Parathyroid adenoma (tissue), 2 donors: ENCODE data around the gene LYZL1.
A peak's percentile ranks its signal among the peaks of the same experiment; 100 is the strongest.
"Not testable (repeated sequence)": the region's sequence is repeated elsewhere in the genome, so short reads cannot be mapped to it uniquely, and the experiment has no call there.

Source experiments
- H2AFZ ChIP-seq: fragments of 300-600 bp; sonication (generic); one replicate; pipeline ENCODE4 v1.7.0; 2017; ENCODE audit warnings: antibody characterized with exemption, mild to moderate bottlenecking
- H3K27ac ChIP-seq: fragments of 300-600 bp; sonication (generic); one replicate; pipeline ENCODE4 v1.7.0; 2017
- H3K27me3 ChIP-seq: fragments of 300-600 bp; sonication (generic); one replicate; pipeline ENCODE4 v1.7.0; 2017; ENCODE audit warnings: low read length; ENCODE audit not compliant: control insufficient read depth, insufficient read depth
- H3K36me3 ChIP-seq: fragments of 300-600 bp; sonication (generic); one replicate; pipeline ENCODE4 v1.7.0; 2017; ENCODE audit warnings: low read length; ENCODE audit not compliant: control insufficient read depth, insufficient read depth
- H3K4me1 ChIP-seq: fragments of 300-600 bp; sonication (generic); one replicate; pipeline ENCODE4 v1.7.0; 2017; ENCODE audit warnings: control low read depth
- H3K4me2 ChIP-seq: fragments of 300-600 bp; sonication (generic); one replicate; pipeline ENCODE4 v1.7.0; 2017; ENCODE audit warnings: low read length
- H3K4me3 ChIP-seq: fragments of 300-600 bp; sonication (generic); one replicate; pipeline ENCODE4 v1.7.0; 2017; ENCODE audit warnings: low read depth, low read length
- H3K79me2 ChIP-seq: fragments of 300-600 bp; sonication (generic); one replicate; pipeline ENCODE4 v1.7.0; 2017; ENCODE audit warnings: control low read depth
- H3K9ac ChIP-seq: fragments of 300-600 bp; sonication (generic); one replicate; pipeline ENCODE4 v1.7.0; 2017; ENCODE audit warnings: mild to moderate bottlenecking
- H3K9me3 ChIP-seq: fragments of 300-600 bp; sonication (generic); one replicate; pipeline ENCODE4 v1.7.0; 2017; ENCODE audit warnings: low read length; ENCODE audit not compliant: control insufficient read depth
- TF ChIP-seq, protein P1 (sequence below): fragments of 300-600 bp; sonication (generic); IDR thresholded peaks from one replicate; pipeline ENCODE4 v1.7.0; 2017; ENCODE audit warnings: antibody characterized with exemption, mild to moderate bottlenecking
- donor health status: primary hyperparathyroidism.

Gene LYZL1

GRCh38 chr10:29316308-29317026 is 27.6 kb downstream of the LYZL1 start:
- H3K36me3 ChIP-seq, result no peaks in the 10 kb centered on the region
- no peaks in the 10 kb centered on the region for H3K9me3 ChIP-seq
- peaks cover 37% of the 10 kb centered on the region for H3K4me1 ChIP-seq
- peak overlapping the region; percentile 96 for H3K27ac ChIP-seq
- H3K9ac ChIP-seq, result no peak overlapping the region
- no peak overlapping the region for H3K4me2 ChIP-seq
- no peak overlapping the region for H3K4me3 ChIP-seq
- no peaks in the 10 kb centered on the region for H3K79me2 ChIP-seq
- TF ChIP-seq, protein P1, sequence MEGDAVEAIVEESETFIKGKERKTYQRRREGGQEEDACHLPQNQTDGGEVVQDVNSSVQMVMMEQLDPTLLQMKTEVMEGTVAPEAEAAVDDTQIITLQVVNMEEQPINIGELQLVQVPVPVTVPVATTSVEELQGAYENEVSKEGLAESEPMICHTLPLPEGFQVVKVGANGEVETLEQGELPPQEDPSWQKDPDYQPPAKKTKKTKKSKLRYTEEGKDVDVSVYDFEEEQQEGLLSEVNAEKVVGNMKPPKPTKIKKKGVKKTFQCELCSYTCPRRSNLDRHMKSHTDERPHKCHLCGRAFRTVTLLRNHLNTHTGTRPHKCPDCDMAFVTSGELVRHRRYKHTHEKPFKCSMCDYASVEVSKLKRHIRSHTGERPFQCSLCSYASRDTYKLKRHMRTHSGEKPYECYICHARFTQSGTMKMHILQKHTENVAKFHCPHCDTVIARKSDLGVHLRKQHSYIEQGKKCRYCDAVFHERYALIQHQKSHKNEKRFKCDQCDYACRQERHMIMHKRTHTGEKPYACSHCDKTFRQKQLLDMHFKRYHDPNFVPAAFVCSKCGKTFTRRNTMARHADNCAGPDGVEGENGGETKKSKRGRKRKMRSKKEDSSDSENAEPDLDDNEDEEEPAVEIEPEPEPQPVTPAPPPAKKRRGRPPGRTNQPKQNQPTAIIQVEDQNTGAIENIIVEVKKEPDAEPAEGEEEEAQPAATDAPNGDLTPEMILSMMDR, result no peak
- H3K27me3 ChIP-seq, result no peaks in the 10 kb centered on the region
- peak overlapping the region; percentile 59 for H2AFZ ChIP-seq

DNA sequence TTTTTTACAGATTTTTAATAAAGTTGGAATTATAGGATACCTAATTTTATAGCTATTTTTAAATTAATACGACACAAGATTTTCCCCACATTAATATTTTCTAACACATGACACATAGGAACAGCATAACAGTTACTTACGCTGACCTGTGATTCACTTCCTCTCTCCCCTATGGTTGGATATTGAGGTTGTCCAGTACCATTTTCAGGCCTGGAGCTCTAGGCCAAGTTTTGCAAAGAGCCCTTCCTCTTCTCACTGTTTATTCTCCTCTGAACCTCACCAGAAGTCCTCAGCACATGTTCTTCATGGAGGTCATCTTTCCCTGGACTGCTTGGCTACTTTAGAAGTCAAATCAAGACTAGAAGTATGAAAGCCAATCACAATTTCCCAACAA is 28.2 kb downstream of the LYZL1 start:
- H3K27ac ChIP-seq, result peak overlapping the region; percentile 96
- H3K36me3 ChIP-seq, result no peaks in the 10 kb centered on the region
- H3K4me1 ChIP-seq, result peaks cover 41% of the 10 kb centered on the region
- H3K79me2 ChIP-seq, result no peaks in the 10 kb centered on the region
- H3K4me2 ChIP-seq, result no peak overlapping the region
- H3K9me3 ChIP-seq, result no peaks in the 10 kb centered on the region
- H3K4me3 ChIP-seq, result no peak overlapping the region
- TF ChIP-seq, protein P1, result no peak
- peak overlapping the region; percentile 52 for H2AFZ ChIP-seq
- H3K27me3 ChIP-seq, result no peaks in the 10 kb centered on the region
- no peak overlapping the region for H3K9ac ChIP-seq

GRCh38 chr10:29317423-29318021 is 28.7 kb downstream of the LYZL1 start:
- peaks cover 45% of the 10 kb centered on the region for H3K4me1 ChIP-seq
- H3K9ac ChIP-seq, result no peak overlapping the region
- H2AFZ ChIP-seq, result peak overlapping the region; percentile 52
- H3K27ac ChIP-seq, result peak overlapping the region; percentile 96
- no peaks in the 10 kb centered on the region for H3K36me3 ChIP-seq
- H3K4me2 ChIP-seq, result peak overlapping the region; percentile 62
- no peaks in the 10 kb centered on the region for H3K79me2 ChIP-seq
- TF ChIP-seq, protein P1, result no peak
- H3K9me3 ChIP-seq, result no peaks in the 10 kb centered on the region
- peak overlapping the region; percentile 30 for H3K4me3 ChIP-seq
- no peaks in the 10 kb centered on the region for H3K27me3 ChIP-seq

DNA sequence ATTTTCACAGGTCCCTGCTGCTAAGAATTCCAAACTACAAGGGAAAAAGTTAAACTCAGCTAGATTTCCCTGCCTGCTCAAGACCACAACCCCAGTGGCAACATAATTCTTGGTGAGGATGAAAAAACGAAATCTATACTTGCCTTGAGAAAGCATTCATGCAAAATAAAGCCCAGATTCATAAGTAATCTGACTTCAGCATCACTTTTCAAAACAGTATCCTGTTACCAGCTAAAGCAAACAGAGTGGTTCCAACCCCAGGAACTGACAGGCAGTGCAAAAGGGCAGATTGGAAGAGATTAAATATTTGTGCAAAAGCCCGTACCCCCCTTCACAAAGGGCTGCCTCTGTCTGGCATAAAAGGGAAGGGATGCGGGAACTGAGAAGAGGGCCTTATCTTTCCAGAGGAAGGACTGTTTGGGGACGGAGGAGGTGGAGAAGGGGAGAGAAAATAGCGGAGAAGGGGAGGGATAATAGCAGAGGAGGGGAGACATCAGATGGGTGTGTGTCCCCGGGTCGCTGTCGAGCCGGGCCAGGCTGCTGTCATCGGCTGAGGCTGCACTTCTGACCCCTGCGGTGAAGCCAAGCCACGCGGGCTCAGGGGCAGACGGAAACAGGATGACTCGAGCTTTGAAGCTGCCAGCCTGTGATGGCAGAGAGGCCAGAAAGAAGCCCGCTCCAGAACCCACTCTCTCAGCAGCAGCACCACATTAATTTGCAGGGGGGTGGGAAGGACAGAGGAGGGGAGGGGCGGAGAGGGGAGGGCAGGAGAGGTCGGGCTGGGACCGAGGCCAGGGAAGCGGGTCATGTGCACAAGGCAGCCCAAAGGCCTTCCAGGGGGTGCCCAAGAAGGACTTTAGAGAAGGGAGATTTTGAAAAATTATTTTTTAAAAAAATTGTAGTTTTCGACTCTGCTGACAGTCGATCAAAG is 29.5 kb downstream of the LYZL1 start:
- Histone ChIP-seq H3K4me1 (peaks cover 51% of the 10 kb centered on the region), H3K4me3 (peak overlapping the region; percentile 31), H3K27ac (peak overlapping the region; percentile 96), H3K4me2 (peak overlapping the region; percentile 62), H2AFZ (peak overlapping the region; percentile 14)
- H3K27me3 ChIP-seq, H3K79me2 ChIP-seq, H3K9ac ChIP-seq, H3K36me3 ChIP-seq, H3K9me3 ChIP-seq: not testable (repeated sequence)

DNA sequence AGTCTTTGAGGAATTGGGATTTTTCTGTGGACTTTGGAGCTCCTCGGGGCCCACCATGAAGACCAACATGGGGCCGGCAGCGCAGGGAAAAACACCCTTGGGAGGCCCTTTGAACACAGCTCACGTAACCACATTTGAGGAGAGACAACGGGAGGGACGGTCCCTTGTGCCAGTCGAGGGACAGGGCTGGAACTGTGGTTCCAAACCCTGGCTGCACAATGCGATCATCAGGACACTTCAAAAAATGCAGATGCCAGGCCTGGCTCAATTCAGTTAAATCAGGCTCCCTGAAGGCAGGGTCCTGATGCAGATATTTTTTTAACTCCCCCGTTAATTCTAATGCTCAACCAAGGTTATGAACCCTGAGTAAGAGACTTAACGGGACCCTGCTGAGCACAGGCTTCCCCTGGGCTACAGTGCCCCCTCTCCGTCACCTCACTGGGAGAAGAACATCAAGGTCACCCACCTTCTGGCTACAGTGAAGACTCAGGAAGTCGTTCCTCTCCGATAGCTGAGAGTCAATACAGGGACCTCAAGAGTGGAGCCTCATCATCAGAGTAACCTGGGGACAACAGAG is 30.4 kb downstream of the LYZL1 start:
- H3K4me1 ChIP-seq, result peaks cover 58% of the 10 kb centered on the region
- H3K4me3 ChIP-seq, result peak overlapping the region; percentile 31
- H3K79me2 ChIP-seq, result no peaks in the 10 kb centered on the region
- no peaks in the 10 kb centered on the region for H3K27me3 ChIP-seq
- no peak overlapping the region for H3K9ac ChIP-seq
- H2AFZ ChIP-seq, result peak overlapping the region; percentile 14
- peak overlapping the region; percentile 62 for H3K4me2 ChIP-seq
- TF ChIP-seq, protein P1, result no peak
- no peaks in the 10 kb centered on the region for H3K36me3 ChIP-seq
- H3K9me3 ChIP-seq, result no peaks in the 10 kb centered on the region
- peak overlapping the region; percentile 96 for H3K27ac ChIP-seq

GRCh38 chr10:29320680-29321121 is 31.8 kb downstream of the LYZL1 start:
- H2AFZ ChIP-seq, result peak overlapping the region; percentile 50
- H3K9ac ChIP-seq, H3K79me2 ChIP-seq, H3K4me2 ChIP-seq, H3K27me3 ChIP-seq, H3K36me3 ChIP-seq, H3K9me3 ChIP-seq, H3K4me3 ChIP-seq: not testable (repeated sequence)
- H3K4me1 ChIP-seq, result peaks cover 64% of the 10 kb centered on the region
- H3K27ac ChIP-seq, result peak overlapping the region; percentile 96
